ENCODE results near the gene HYAL3. TPM values are rescaled to one million over a fixed set of nuclear protein-coding genes. Genes with fewer than 3 reads are reported as not detected.

Gene HYAL3
- total RNA-seq, 2 experiments from 2014 or later: 3.0 to 3.2 TPM

GRCh38 chr3:50269460-50269859, 29.7 kb downstream of the HYAL3 start:
- H3K9me3 Mint-ChIP-seq: no peaks in the 10 kb centered on the region
- TF ChIP-seq CTCF (IDR thresholded peaks at IDR 0.05): no peak
- no peak overlapping the region for H3K27ac Mint-ChIP-seq
- Histone ChIP-seq H3K4me1 (ENCODE audit: insufficient read depth, low read length) (peaks cover 18% of the 10 kb centered on the region), H3K4me3 (ENCODE audit: low read length) (no peak overlapping the region), H3K27me3 (ENCODE audit: control insufficient read depth in 1 of 2, insufficient read depth in 2 of 2, low read length in 2 of 2) (peaks cover 13 to 23% of the 10 kb centered on the region in 2 experiments), H3K27ac (ENCODE audit: low read depth in 1 of 2, low read length in 2 of 2) (no peak overlapping the region), H3K9me3 (ENCODE audit: control insufficient read depth in 1 of 2, insufficient read depth in 1 of 2, low read length in 2 of 2) (peaks cover 0 to 5% of the 10 kb centered on the region in 2 experiments), H3K36me3 (ENCODE audit: insufficient read depth, low read length) (no peaks in the 10 kb centered on the region)
- DNase-seq: no peak
- intact Hi-C loops (cut with DNase I, micrococcal nuclease): no loop called here
- H3K27me3 Mint-ChIP-seq: peaks cover 27% of the 10 kb centered on the region
- ChIA-PET POLR2A (no interaction called here), CTCF (no interaction called here)
- ATAC-seq (ENCODE audit: poor library complexity): no peak
- no peaks in the 10 kb centered on the region for H3K36me3 Mint-ChIP-seq (ENCODE audit: low read depth)
- H3K4me3 Mint-ChIP-seq: no peak overlapping the region
- peaks cover 17% of the 10 kb centered on the region for H3K4me1 Mint-ChIP-seq (ENCODE audit: low read depth)

- H3K36me3 ChIP-seq (ENCODE audit: insufficient read depth, low read length): no peaks in the 10 kb centered on the region
- ChIA-PET POLR2A (no interaction called here), CTCF (no interaction called here)
- peaks cover 0 to 5% of the 10 kb centered on the region in 2 experiments for H3K9me3 ChIP-seq (ENCODE audit: control insufficient read depth in 1 of 2, insufficient read depth in 1 of 2, low read length in 2 of 2)
- Mint-ChIP-seq H3K36me3 (ENCODE audit: low read depth) (no peaks in the 10 kb centered on the region), H3K9me3 (no peaks in the 10 kb centered on the region), H3K27ac (no peak within 1 kb of the TSS), H3K4me3 (no peak within 1 kb of the TSS), H3K27me3 (peaks cover 21% of the 10 kb centered on the region), H3K4me1 (ENCODE audit: low read depth) (peaks cover 11% of the 10 kb centered on the region)
- TF ChIP-seq CTCF (IDR thresholded peaks at IDR 0.05): no peak
- H3K4me3 ChIP-seq (ENCODE audit: low read length): no peak within 1 kb of the TSS
- DNase-seq (no peak), ATAC-seq (ENCODE audit: poor library complexity) (no peak)
- peaks cover 7 to 17% of the 10 kb centered on the region in 2 experiments for H3K27me3 ChIP-seq (ENCODE audit: control insufficient read depth in 1 of 2, insufficient read depth in 2 of 2, low read length in 2 of 2)
- intact Hi-C loops (cut with DNase I, micrococcal nuclease): no loop called here
- H3K4me1 ChIP-seq (ENCODE audit: insufficient read depth, low read length): peaks cover 12% of the 10 kb centered on the region
- no peak within 1 kb of the TSS for H3K27ac ChIP-seq (ENCODE audit: low read depth in 1 of 2, low read length in 2 of 2)
Observed at GRCh38 chr3:50268703-50269451, 30.3 kb downstream of the HYAL3 start, which contains the start of gene SEMA3B. Gene SEMA3B (plus strand): TSS chr3:50269147. CDS start chr3:50269241, 94 bp downstream.

GRCh38 chr3:50268276-50268675, 30.9 kb downstream of the HYAL3 start:
- H3K27me3 ChIP-seq (ENCODE audit: control insufficient read depth in 1 of 2, insufficient read depth in 2 of 2, low read length in 2 of 2): peaks cover 1 to 11% of the 10 kb centered on the region in 2 experiments
- H3K36me3 Mint-ChIP-seq (ENCODE audit: low read depth): no peaks in the 10 kb centered on the region
- H3K4me1 Mint-ChIP-seq (ENCODE audit: low read depth): peaks cover 10% of the 10 kb centered on the region
- peaks cover 6% of the 10 kb centered on the region for H3K4me1 ChIP-seq (ENCODE audit: insufficient read depth, low read length)
- peaks cover 0 to 3% of the 10 kb centered on the region in 2 experiments for H3K9me3 ChIP-seq (ENCODE audit: control insufficient read depth in 1 of 2, insufficient read depth in 1 of 2, low read length in 2 of 2)
- no peak overlapping the region for H3K4me3 Mint-ChIP-seq
- no peak for TF ChIP-seq CTCF (IDR thresholded peaks at IDR 0.05)
- CTCF ChIA-PET: no interaction called here
- H3K27ac ChIP-seq (ENCODE audit: low read depth in 1 of 2, low read length in 2 of 2): no peak overlapping the region
- DNase-seq: no peak
- no peaks in the 10 kb centered on the region for H3K9me3 Mint-ChIP-seq
- H3K27ac Mint-ChIP-seq: no peak overlapping the region
- POLR2A ChIA-PET: no interaction called here
- intact Hi-C loops (cut with DNase I, micrococcal nuclease): no loop called here
- H3K27me3 Mint-ChIP-seq: peaks cover 21% of the 10 kb centered on the region
- ATAC-seq (ENCODE audit: poor library complexity): no peak
- no peak overlapping the region for H3K4me3 ChIP-seq (ENCODE audit: low read length)
- no peaks in the 10 kb centered on the region for H3K36me3 ChIP-seq (ENCODE audit: insufficient read depth, low read length)
